GM10266 (cell line): ENCODE results near the gene ZNF280C.

Experiments used
- DNase-seq: peaks from one replicate; pipeline ENCODE4 v3.0.0; 2012; ENCODE audit errors: extremely low spot score
- CTCF ChIP-seq: IDR thresholded peaks from 2 replicates; pipeline ENCODE4 v1.5.1; 2012; ENCODE audit warnings: mild to moderate bottlenecking, low read depth; ENCODE audit not compliant: control insufficient read depth, insufficient read depth; ENCODE audit errors: missing control alignments

Gene ZNF280C

GRCh38 chrX:130268449-130269170 is at the start of gene ZNF280C:
Gene ZNF280C (minus strand): TSS chrX:130268899. CDS start chrX:130260449, 8,450 bp downstream.
- TF ChIP-seq CTCF: peak; percentile 14
- peak; percentile 82 for DNase-seq

- no peak for TF ChIP-seq CTCF
Observed at GRCh38 chrX:130304587-130305368, 36.1 kb upstream of the ZNF280C start.

GRCh38 chrX:130301977-130302376 is 33.3 kb upstream of the ZNF280C start:
- no peak for DNase-seq
- no peak for TF ChIP-seq CTCF

More at GRCh38 chrX:130304587-130305368, 36.1 kb upstream of the ZNF280C start:
- no peak for DNase-seq

GRCh38 chrX:130301405-130301804 is 32.7 kb upstream of the ZNF280C start:
- no peak for TF ChIP-seq CTCF

GRCh38 chrX:130300010-130300282 is 31.2 kb upstream of the ZNF280C start:
- TF ChIP-seq CTCF: no peak
- DNase-seq: no peak

More at GRCh38 chrX:130301405-130301804, 32.7 kb upstream of the ZNF280C start:
- DNase-seq: no peak

- no peak for DNase-seq
Observed at GRCh38 chrX:130299279-130300009, 30.7 kb upstream of the ZNF280C start.

More at GRCh38 chrX:130299279-130300009, 30.7 kb upstream of the ZNF280C start:
- no peak for TF ChIP-seq CTCF
